Measurements from ENCODE around the gene TCAIM.

DNA sequence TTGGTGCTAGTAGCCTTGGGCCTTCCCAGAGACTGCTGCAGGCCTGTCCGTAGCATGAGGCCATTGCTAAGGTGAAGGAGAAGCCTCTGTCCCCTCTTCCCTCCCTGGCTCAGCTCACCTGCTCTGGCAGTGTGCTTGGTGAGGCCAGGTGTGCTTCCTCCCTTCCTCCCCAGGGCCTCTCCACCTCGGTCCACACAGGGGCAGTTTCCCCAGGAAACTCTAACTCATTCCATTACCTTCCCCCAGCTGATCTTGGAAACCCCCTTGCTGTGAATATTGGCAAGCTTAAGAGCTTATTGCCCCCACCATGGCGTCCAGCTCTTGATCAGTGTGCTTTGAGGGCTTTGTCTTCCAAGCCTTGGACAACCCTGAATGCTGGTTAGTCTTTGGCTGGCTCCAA lies 86.2 kb downstream of the TCAIM start:
- TF ChIP-seq, protein P1, sequence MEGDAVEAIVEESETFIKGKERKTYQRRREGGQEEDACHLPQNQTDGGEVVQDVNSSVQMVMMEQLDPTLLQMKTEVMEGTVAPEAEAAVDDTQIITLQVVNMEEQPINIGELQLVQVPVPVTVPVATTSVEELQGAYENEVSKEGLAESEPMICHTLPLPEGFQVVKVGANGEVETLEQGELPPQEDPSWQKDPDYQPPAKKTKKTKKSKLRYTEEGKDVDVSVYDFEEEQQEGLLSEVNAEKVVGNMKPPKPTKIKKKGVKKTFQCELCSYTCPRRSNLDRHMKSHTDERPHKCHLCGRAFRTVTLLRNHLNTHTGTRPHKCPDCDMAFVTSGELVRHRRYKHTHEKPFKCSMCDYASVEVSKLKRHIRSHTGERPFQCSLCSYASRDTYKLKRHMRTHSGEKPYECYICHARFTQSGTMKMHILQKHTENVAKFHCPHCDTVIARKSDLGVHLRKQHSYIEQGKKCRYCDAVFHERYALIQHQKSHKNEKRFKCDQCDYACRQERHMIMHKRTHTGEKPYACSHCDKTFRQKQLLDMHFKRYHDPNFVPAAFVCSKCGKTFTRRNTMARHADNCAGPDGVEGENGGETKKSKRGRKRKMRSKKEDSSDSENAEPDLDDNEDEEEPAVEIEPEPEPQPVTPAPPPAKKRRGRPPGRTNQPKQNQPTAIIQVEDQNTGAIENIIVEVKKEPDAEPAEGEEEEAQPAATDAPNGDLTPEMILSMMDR (IDR thresholded peaks at IDR 0.05; ENCODE audit: borderline replicate concordance, extremely low read depth, low read length, poor library complexity, severe bottlenecking), result no peak
- TF ChIP-seq EZH2 (IDR thresholded peaks at IDR 0.05; ENCODE audit: borderline replicate concordance, low read depth, low read length, severe bottlenecking), result no peak
